ENCODE measurements around the gene ELOVL2. TPM values are rescaled to one million over a fixed set of nuclear protein-coding genes. Genes with fewer than 3 reads are reported as not detected.
A peak's percentile ranks its signal among the peaks of the same experiment; 100 is the strongest.
"Not testable (repeated sequence)": the region's sequence is repeated elsewhere in the genome, so short reads cannot be mapped to it uniquely, and the experiment has no call there.

The ELOVL2 gene, protein sequence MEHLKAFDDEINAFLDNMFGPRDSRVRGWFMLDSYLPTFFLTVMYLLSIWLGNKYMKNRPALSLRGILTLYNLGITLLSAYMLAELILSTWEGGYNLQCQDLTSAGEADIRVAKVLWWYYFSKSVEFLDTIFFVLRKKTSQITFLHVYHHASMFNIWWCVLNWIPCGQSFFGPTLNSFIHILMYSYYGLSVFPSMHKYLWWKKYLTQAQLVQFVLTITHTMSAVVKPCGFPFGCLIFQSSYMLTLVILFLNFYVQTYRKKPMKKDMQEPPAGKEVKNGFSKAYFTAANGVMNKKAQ
- not detected for total RNA-seq

DNA sequence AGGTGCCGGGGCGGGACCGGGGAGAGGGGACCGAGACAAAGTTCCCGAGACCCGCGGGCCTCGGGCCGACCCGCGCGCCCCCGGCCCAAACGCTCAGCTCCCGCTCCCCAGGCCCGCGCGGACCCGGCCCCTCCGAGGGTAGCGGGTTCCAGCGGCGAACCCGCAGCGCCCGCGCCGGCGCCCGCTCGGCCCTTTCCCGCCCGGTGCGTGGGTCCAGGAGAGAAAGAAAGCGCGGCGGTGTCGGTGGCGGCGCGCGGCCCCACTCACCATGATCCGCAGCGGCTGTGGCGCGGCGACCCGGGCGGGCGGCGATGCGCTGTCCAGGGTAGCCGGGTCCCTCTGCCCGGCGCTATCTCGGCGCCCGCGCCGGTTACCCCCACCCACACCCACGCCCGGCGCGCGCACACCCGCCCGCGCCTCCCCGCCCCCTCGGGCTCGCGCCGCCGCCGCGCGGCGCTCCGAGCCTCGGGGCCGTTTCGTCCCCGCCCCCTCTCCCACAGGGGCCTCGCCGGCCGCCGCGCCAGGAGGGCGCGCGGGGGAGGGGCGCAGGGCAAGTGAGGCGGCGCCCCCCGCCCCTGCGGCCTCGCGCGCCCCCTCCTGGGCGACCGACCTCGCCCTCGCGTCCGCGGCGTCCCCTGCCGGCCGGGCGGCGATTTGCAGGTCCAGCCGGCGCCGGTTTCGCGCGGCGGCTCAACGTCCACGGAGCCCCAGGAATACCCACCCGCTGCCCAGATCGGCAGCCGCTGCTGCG lies at the start of gene ELOVL2:
TSS of gene ELOVL2 (minus strand) at position 345 of the 751 bp plus-strand sequence. CDS start at position 270, 75 bp downstream.
- H3K27me3 Mint-ChIP-seq (ENCODE audit: low read depth), result peaks cover 61% of the 10 kb centered on the region
- H3K36me3 Mint-ChIP-seq (ENCODE audit: low read depth), result no peaks in the 10 kb centered on the region
- ChIA-PET CTCF (no interaction called here), POLR2A (no interaction called here)
- no peak within 1 kb of the TSS for H3K27ac Mint-ChIP-seq
- H3K4me3 Mint-ChIP-seq, result peak within 1 kb of the TSS; percentile 66
- ATAC-seq, result peak; percentile 89
- no peak for DNase-seq
- H3K9me3 Mint-ChIP-seq (ENCODE audit: insufficient read depth), result no peaks in the 10 kb centered on the region
- peaks cover 8% of the 10 kb centered on the region for H3K4me1 Mint-ChIP-seq (ENCODE audit: low read depth)

DNA sequence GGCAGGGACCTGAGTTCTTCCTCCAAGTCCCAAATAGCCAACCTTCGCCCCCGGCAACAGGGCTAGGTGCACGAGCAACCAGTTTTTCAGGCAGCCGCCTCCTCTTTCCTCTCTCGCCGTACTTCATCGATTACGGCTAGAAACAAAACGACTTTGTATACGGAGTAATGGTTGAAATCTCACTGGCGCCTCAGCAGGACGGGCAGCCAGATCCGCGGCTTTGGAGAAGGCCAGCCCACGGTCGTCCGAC lies 49.2 kb upstream of the ELOVL2 start:
- Mint-ChIP-seq H3K36me3 (ENCODE audit: low read depth) (peaks cover 12% of the 10 kb centered on the region), H3K4me3 (peak overlapping the region; percentile 96), H3K4me1 (ENCODE audit: low read depth) (peaks cover 29% of the 10 kb centered on the region), H3K27me3 (ENCODE audit: low read depth) (no peaks in the 10 kb centered on the region), H3K9me3 (ENCODE audit: insufficient read depth) (no peaks in the 10 kb centered on the region), H3K27ac (peak overlapping the region; percentile 97)
- ATAC-seq (peak; percentile 25), DNase-seq (no peak)
- ChIA-PET POLR2A (interaction anchor here (0.8 to 1.5 kb wide), 2 partner anchors 9 to 13 kb away, joined by 4 read pairs; no protein-coding TSS in a partner anchor), CTCF (interaction anchor here (0.6 to 1.4 kb wide), 7 partner anchors 8 to 403 kb away, joined by 3 to 6 read pairs (median 4); no protein-coding TSS in a partner anchor)

DNA sequence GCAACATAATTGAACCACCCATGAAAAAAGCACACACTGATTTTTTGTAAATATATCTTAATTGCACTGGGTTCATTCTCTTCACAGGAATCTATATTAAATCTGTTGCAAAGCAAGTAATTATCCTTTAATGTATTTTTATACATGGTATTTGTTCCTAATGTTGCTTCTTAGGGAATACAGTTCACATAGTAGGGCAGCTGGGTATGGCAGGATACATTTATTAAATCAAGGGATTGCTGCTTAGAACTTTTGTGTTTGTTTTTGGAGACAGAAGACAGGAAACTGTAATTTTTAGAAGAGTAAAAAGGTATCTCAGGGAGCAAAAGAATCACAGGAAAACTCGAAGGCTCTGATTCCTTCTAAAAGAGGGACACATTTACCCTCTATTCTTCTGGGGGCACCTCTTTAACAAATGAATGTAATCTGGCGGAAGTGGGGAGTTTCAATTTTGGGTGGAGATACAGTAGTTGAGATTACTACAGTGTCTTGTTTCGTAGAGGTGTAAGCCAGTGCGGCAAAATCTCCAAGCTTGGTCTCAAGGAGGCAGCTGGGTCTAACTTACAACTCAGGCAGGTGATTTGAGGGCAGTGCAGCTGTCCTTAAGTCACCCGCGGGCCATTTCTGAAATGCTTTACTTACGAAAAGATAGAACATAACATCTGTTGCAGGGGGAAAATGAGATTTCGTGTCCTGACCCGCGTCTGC lies 48.7 kb upstream of the ELOVL2 start:
- H3K4me1 Mint-ChIP-seq (ENCODE audit: low read depth), result peaks cover 29% of the 10 kb centered on the region
- peak overlapping the region; percentile 97 for H3K27ac Mint-ChIP-seq
- DNase-seq, result peak; percentile 59
- H3K4me3 Mint-ChIP-seq, result peak overlapping the region; percentile 96
- peak; percentile 14 for ATAC-seq
- H3K36me3 Mint-ChIP-seq (ENCODE audit: low read depth), result peaks cover 8% of the 10 kb centered on the region
- no peaks in the 10 kb centered on the region for H3K27me3 Mint-ChIP-seq (ENCODE audit: low read depth)
- H3K9me3 Mint-ChIP-seq (ENCODE audit: insufficient read depth), result no peaks in the 10 kb centered on the region
- POLR2A ChIA-PET, result interaction anchor here (1.5 kb wide), 1 partner anchor 9 kb away, joined by 4 read pairs; no protein-coding TSS in a partner anchor
- CTCF ChIA-PET, result interaction anchor here (0.6 to 1.4 kb wide), 7 partner anchors 8 to 403 kb away, joined by 3 to 6 read pairs (median 4); no protein-coding TSS in a partner anchor

DNA sequence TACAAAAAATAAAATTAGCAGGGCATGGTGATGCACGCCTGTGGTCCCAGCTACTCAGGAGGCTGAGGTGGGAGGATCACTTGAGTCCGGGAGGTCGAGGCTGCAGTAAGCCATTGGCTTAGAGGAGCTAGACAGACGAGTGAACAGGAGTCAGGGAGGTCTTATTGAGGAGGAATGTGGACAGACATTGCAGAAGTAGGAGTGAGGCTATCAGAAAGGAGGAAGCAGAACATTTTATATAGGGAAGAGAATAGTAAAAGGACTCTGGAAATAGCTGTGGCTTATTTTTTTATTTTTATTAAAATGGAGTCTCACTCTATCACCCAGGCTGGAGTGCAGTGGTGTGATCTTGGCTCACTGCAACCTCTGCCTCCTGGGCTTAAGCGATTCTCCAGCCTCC lies 47.0 kb upstream of the ELOVL2 start:
- H3K9me3 Mint-ChIP-seq (ENCODE audit: insufficient read depth); H3K4me3 Mint-ChIP-seq; H3K36me3 Mint-ChIP-seq (ENCODE audit: low read depth); H3K27me3 Mint-ChIP-seq (ENCODE audit: low read depth); DNase-seq; POLR2A ChIA-PET; H3K27ac Mint-ChIP-seq; ATAC-seq: not testable (repeated sequence)
- CTCF ChIA-PET, result interaction anchor here (0.9 kb wide), 1 partner anchor 22 kb away, joined by 3 read pairs; no protein-coding TSS in a partner anchor
- peaks cover 25% of the 10 kb centered on the region for H3K4me1 Mint-ChIP-seq (ENCODE audit: low read depth)

DNA sequence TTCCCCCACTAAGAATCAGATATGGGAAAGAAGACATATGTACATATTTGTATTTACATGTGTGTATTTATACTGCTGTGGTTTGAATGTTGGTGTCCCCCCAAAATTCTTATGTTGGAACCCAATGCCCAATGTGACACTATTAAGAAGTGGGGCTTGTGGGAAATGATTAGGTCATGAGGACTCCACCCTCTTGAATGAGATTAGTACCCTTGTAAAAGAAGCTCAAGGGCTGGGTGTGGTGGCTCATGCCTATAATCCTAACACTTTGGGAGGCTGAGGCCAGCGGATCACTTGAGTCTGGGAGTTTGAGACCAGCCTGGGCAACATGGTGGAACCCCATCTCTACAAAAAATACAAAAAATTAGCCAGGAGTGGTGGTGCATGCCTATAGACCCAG lies 45.6 kb upstream of the ELOVL2 start:
- Mint-ChIP-seq H3K4me1 (ENCODE audit: low read depth) (peaks cover 11% of the 10 kb centered on the region), H3K4me3 (no peak overlapping the region), H3K27me3 (ENCODE audit: low read depth) (no peaks in the 10 kb centered on the region), H3K9me3 (ENCODE audit: insufficient read depth) (no peaks in the 10 kb centered on the region), H3K27ac (no peak overlapping the region), H3K36me3 (ENCODE audit: low read depth) (no peaks in the 10 kb centered on the region)
- POLR2A ChIA-PET, result no interaction called here
- no peak for DNase-seq
- CTCF ChIA-PET, result no interaction called here
- ATAC-seq, result no peak

DNA sequence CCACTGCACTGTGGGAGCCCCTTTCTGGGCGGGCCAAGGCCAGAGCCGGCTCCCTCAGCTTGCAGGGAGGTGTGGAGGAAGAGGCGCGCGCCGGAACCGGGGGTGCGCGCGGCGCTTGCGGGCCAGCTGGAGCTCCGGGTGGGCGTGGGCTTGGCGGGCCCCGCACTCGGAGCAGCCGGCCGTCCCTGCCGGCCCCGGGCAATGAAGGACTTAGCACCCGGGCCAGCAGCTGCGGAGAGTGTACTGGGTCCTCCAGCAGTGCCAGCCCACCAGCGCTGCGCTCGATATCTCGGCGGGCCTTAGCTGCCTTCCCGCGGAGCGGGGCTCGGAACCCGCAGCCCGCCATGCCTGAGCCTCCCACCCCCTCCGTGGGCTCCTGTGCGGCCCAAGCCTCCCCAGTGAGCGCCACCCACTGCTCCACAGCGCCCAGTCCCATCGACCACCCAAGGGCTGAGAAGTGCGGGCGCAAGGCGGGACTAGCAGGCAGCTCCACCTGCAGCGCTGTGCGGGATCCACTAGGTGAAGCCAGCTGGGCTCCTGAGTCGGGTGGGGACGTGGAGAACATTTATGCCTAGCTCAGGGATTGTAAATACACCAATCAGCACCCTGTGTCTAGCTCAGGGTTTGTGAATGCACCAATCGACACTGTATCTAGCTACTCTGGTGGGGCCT lies 43.2 kb upstream of the ELOVL2 start:
- H3K4me3 Mint-ChIP-seq; H3K27ac Mint-ChIP-seq; DNase-seq; ATAC-seq; POLR2A ChIA-PET; H3K27me3 Mint-ChIP-seq (ENCODE audit: low read depth); H3K36me3 Mint-ChIP-seq (ENCODE audit: low read depth); H3K9me3 Mint-ChIP-seq (ENCODE audit: insufficient read depth); H3K4me1 Mint-ChIP-seq (ENCODE audit: low read depth); CTCF ChIA-PET: not testable (repeated sequence)

DNA sequence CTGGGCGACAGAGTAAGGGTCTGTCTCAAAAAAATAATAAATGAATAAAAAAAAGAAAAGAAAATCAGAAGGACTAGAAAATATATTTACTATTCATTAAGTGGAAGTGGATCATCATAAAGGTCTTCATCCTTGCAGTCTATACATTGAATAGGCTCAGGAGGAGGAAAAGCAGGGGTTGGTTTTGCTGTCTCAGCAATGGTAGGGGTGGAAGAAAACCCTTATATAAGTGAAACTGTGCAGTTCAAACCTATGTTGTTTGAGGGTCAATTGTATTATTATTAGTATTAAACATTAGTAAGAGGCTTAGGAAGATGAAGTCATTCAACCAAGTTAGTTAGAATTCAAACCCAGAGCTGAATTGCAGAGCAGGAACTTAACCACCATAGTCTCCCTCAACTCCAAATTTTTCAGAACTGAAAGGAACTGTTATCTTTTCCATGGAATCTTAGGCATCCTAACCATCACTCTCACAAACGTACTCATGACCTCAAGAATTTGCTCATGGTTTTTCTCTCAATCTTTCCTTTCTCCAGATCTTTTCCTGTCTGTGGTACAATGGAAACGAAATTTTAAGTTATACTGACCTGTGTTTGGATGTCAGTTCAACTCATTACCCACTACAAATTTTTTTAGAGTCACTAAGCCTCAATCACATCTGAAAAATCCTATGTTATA lies 41.8 kb upstream of the ELOVL2 start:
- H3K27ac Mint-ChIP-seq, result no peak overlapping the region
- H3K27me3 Mint-ChIP-seq (ENCODE audit: low read depth), result no peaks in the 10 kb centered on the region
- H3K4me1 Mint-ChIP-seq (ENCODE audit: low read depth), result no peaks in the 10 kb centered on the region
- ChIA-PET CTCF (no interaction called here), POLR2A (no interaction called here)
- ATAC-seq (no peak), DNase-seq (no peak)
- no peaks in the 10 kb centered on the region for H3K9me3 Mint-ChIP-seq (ENCODE audit: insufficient read depth)
- H3K4me3 Mint-ChIP-seq, result no peak overlapping the region
- no peaks in the 10 kb centered on the region for H3K36me3 Mint-ChIP-seq (ENCODE audit: low read depth)

DNA sequence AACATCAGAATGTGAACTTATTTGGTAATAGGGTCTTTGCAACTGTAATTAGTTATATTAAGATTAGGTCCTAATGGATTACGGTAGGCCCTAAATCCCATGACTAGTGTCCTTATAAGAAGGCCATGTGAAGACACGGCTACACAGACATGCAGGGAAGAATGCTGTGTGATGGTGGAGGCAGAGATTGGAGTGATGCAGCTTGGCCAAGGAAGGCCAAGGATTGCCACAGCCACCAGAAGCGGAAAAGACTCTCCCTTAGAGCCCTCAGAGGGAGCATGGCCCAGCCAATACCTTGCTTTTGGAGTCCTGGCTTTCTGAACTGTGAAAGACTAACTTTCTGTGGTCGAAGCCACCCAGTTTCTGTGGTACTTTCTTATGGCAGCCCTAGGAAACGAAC lies 39.9 kb upstream of the ELOVL2 start:
- ATAC-seq, result no peak
- no peak for DNase-seq
- no peak overlapping the region for H3K4me3 Mint-ChIP-seq
- H3K9me3 Mint-ChIP-seq (ENCODE audit: insufficient read depth), result no peaks in the 10 kb centered on the region
- ChIA-PET POLR2A (interaction anchor here (1.4 kb wide), 1 partner anchor 9 kb away, joined by 4 read pairs; the partner anchor contains the start of gene SMIM13), CTCF (no interaction called here)
- no peaks in the 10 kb centered on the region for H3K4me1 Mint-ChIP-seq (ENCODE audit: low read depth)
- H3K27ac Mint-ChIP-seq, result no peak overlapping the region
- no peaks in the 10 kb centered on the region for H3K27me3 Mint-ChIP-seq (ENCODE audit: low read depth)
- no peaks in the 10 kb centered on the region for H3K36me3 Mint-ChIP-seq (ENCODE audit: low read depth)

DNA sequence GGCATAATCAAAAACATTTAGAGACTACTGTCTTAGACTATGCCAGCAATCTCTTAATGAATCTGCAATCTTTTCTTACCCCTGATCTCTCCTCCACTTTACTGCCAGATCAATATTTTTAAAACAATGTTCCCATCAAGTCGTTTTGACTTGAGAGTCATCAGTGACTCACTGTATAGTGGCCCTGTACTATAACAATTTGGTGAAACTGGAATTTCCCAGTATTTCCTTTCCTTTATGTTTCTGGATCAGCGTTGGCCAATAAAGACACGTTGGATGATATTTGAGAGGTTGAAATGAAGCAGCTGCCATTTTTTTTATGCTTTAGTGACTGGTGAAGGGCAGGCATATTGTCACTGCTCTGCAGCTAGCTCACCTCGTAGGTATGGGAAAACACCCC lies 39.4 kb upstream of the ELOVL2 start:
- H3K27ac Mint-ChIP-seq, result no peak overlapping the region
- ATAC-seq, result no peak
- POLR2A ChIA-PET, result interaction anchor here (1.4 kb wide), 1 partner anchor 10 kb away, joined by 4 read pairs; the partner anchor contains the start of gene SMIM13

DNA sequence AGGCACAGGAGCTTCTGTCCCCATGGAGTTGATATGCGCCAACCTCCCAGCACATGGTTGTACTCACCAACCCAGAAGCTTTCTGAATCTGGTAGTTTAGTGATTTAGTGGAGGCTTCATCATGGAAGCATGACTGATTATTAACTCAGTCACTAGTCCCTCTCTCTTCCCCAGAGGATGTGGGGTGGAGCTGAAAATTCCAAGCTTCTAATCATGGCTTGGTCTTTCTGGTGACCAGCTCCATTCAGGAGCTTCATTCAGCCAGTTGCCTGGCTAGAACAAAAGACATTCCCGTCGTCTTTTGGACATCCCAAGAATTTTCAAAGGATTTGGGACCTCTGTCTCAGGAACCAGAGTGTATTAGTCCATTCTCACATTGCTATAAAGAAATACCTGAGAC lies 36.2 kb upstream of the ELOVL2 start:
- Mint-ChIP-seq H3K36me3 (ENCODE audit: low read depth) (no peaks in the 10 kb centered on the region), H3K4me3 (no peak overlapping the region), H3K27ac (no peak overlapping the region), H3K9me3 (ENCODE audit: insufficient read depth) (no peaks in the 10 kb centered on the region), H3K4me1 (ENCODE audit: low read depth) (no peaks in the 10 kb centered on the region), H3K27me3 (ENCODE audit: low read depth) (no peaks in the 10 kb centered on the region)
- ATAC-seq (no peak), DNase-seq (no peak)
- ChIA-PET CTCF (interaction anchor here (0.9 to 1.6 kb wide), 4 partner anchors 9 to 15 kb away, joined by 3 to 4 read pairs (median 3); no protein-coding TSS in a partner anchor), POLR2A (no interaction called here)

More for the DNA sequence above, 39.4 kb upstream of the ELOVL2 start:
- DNase-seq, result no peak
- no peaks in the 10 kb centered on the region for H3K36me3 Mint-ChIP-seq (ENCODE audit: low read depth)
- H3K4me3 Mint-ChIP-seq, result no peak overlapping the region
- no peaks in the 10 kb centered on the region for H3K9me3 Mint-ChIP-seq (ENCODE audit: insufficient read depth)
- H3K4me1 Mint-ChIP-seq (ENCODE audit: low read depth), result no peaks in the 10 kb centered on the region
- CTCF ChIA-PET, result interaction anchor here (0.9 to 1.9 kb wide), 2 partner anchors 13 to 15 kb away, joined by 3 to 4 read pairs; no protein-coding TSS in a partner anchor
- H3K27me3 Mint-ChIP-seq (ENCODE audit: low read depth), result no peaks in the 10 kb centered on the region

DNA sequence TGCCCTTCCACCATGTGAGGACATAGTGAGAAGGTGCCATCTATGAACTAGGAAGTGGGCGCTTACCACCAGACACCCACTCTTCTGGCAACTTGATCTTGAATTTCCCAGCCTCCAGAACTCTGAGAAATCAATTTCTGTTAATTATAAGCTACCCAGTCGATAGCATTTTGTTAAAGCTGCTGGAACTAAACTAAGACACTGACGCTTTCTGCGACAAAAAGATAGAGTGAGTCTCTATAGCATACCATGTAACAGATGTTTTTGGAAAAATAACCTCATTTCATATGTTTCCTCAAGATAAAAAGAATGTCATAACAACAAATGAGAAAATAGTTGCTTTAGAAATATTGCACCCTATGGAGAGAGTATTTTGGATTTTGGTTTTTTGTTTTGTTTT lies 34.2 kb upstream of the ELOVL2 start:
- Mint-ChIP-seq H3K9me3 (ENCODE audit: insufficient read depth) (no peaks in the 10 kb centered on the region), H3K27me3 (ENCODE audit: low read depth) (peaks cover 2% of the 10 kb centered on the region), H3K27ac (no peak overlapping the region), H3K4me1 (ENCODE audit: low read depth) (no peaks in the 10 kb centered on the region), H3K36me3 (ENCODE audit: low read depth) (no peaks in the 10 kb centered on the region), H3K4me3 (no peak overlapping the region)
- ATAC-seq, result no peak
- DNase-seq, result no peak
- ChIA-PET POLR2A (no interaction called here), CTCF (no interaction called here)

Data from activated CD8-positive, alpha-beta T cell treated with anti-CD3 and anti-CD28 coated beads, Interleukin-2, amount 10 ng/mL, durations not matched to agents 7 days and 5 days (primary cell).